ENCODE data around the gene TPH2.
A peak's percentile ranks its signal among the peaks of the same experiment; 100 is the strongest.

Gene TPH2

DNA sequence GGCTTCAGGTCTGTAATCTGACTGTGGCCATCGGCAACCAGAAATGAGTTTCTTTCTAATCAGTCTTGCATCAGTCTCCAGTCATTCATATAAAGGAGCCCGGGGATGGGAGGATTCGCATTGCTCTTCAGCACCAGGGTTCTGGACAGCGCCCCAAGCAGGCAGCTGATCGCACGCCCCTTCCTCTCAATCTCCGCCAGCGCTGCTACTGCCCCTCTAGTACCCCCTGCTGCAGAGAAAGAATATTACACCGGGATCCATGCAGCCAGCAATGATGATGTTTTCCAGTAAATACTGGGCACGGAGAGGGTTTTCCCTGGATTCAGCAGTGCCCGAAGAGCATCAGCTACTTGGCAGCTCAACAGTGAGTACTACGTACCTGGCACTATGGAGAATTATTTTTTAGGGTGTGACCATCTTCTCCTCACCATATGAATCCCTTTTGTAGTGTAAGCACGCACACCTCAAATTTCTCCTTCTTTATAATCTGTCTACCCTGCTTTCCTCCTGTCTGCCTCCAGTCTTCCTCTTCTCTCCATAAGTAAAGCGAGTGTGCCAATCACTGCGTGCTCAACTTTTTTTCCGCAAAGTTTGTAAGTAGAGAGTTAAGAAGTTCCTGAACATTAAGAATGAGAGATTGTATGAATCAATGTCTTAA lies at the start of gene TPH2:
Gene TPH2, plus strand, starts transcription at position 118 of the 658 bp plus-strand sequence. Its CDS starts 142 bp downstream, at position 260.
- DNase-seq: peak in 1 of 2 experiments; percentile 17

DNA sequence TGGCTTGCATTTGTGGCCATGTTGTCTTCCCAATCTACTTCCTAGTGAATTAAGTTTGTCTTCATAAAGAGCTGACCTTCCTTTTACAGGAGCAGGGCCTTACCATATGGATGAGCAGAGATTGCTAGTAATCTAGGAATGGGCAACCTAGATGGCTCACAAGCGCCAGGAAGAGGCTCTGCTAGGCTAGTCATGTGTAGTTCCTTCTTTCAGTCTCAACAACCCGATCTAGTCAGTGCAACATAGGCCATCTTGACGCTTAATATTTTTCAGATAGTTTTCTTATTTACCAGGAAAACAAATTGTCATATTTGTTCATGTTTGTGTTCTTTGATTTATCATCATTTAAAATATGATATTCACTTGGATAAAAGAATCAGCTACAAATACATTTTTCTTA lies 48.2 kb upstream of the TPH2 start:
- DNase-seq: no peak

DNA sequence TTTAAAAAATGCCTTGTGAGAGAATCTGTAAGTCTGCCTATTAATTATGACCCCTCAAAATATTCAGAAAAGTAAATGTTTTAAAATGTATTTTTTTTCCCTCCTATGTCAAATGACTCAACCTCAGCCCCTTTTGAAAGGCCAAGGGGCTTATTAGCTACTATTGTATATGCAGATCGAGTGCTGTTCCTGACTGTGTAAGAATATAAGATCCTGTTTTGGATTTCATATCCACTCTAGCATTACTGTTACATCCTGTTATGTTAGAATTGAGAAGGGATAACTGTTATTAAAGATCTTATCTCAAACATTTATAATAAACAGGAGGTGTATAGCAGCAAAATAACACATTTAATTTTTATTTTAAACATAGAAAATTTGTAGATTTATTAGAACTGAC lies 46.6 kb upstream of the TPH2 start:
- DNase-seq: no peak

DNA sequence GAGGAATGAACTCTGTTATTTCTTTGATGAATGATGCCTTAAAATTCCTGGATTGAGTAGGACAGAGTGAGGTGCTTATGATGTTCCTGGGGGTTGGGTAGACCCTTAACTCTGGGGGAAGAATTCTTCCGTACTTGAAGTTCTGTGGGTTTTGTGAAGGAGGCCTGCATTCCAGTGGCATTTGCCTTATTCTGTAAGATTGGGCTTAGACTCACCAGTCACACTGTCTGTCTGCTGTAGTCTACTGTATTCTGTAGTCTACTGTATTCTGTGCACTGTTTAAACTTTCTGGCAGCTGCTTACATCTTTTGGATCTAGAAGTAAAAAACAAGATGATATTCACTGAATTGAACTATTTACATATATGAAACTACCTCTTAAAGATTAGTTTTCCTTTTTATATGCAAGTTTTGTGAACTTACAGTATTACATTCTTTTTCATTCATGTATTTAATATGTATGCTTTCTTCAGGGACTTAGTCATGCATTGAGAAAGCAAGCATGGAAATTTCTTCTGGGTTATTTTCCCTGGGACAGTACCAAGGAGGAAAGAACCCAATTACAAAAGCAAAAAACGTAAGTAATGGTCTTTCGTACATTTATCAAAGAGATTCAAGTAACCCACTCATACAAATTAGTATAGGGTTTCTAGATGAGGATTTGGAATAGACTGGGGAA lies 42.3 kb upstream of the TPH2 start:
- DNase-seq: no peak

DNA sequence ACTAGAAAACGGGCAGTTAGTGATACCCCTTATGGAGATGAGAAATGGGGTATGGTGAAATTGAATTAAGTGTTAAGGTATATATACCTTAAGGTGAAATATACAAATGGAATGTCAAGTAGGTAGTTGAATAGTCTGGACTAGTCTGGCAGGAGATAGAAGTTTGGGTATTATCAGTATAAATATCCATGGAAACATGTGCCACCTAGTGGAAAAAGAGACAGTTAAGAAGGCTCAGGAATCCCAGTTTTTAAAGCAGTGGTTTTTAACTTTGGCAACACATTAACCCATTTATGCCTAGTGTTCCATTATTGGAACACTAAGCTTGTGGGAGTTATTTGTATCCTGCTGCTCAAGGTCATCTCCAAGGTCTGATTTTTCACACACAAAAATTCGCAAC lies 38.6 kb upstream of the TPH2 start:
- no peak for DNase-seq

DNA sequence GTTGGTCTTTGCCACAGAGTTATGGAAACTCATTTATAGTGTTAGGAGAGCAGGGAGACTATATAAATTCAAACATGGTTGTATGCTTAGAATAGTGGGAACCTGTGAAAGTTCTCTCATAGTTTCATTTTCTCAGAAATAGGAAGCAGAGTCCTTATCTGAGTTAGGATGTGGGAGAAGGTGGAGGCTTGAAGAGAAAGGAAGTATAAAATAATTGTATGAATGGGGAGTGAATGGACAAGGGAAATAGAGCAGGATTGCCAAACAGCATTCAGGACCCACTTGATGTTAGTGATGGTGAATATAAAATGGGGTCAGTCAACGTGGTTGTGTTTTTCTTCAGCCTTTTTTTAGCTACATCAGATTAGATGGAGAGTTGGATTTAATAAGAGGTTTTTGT lies 34.0 kb upstream of the TPH2 start:
- DNase-seq: no peak

DNA sequence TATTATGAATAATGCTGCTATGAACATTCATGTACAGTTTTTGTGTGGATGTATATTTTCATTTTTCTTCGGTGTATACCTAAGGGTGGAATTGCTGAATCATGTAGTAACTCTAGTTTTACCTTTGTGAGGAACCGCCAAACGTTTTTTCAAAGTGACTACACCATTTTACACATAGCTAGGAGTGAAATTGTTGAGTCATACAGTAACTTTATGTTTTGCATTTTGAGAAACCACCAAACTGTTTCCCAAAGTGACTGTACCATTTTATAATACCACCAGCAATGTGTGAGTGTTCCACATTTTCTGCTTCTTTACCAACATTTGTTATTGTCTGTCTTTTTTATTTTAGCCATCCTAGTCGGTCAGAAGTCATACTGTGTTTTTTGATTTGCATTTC lies 3.1 kb upstream of the TPH2 start:
- no peak for DNase-seq

DNA sequence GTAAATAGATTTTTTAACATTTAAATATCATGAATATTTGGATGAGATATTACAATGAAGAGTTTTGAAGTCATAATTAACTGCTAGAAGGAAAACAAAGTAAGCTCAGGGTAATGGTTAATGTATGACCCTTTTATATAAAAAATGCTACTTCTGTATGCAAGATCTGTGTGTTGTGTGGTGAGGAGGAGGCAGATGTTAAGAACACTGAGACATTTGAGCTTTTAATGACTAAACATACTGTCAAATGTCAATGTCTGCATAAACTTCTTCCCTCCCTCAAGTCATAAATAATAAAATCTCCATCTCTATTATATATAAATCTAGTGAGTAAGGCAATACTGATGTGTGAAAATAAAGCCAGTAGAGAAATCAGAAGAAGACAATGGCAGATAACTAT lies 1.4 kb downstream of the TPH2 start:
- no peak for DNase-seq

DNA sequence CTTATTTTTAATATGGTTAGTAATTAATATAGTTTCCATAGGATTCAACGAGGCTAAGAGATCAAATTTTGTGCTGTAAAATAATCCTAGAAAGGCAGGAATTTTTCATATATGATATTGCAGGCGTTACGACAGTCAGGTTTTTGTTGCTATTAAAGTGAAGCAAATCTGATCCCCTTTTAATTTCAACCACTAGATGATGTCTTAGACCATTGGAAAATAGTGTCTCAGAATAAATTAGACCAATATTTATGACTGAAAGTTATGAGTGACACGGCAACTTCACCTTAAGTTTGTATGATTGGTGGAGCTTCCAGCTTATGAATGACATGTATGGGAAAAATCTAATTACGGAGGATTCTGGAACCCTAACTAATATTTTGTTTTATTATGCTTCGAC lies 2.5 kb downstream of the TPH2 start:
- no peak for DNase-seq

DNA sequence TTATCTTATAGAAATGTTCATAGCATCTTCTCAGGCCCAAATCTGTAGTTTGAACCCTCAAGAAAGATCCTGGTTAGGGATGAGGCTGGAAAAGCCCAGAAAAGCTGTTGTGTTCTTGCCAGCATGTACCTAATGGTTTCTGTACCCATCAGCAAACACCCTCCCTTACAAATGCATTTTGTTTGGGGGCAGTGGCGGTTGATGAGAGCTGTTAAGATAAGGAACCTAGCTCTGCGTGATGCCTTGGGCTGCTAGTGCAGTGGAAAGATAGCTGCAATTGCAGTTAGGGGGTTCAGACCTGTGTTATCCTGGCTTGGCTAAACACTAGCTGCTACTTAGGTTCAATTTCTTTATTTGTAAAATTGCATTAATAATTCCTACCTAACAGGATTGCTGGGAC lies 3.6 kb downstream of the TPH2 start:
- DNase-seq: no peak

DNA sequence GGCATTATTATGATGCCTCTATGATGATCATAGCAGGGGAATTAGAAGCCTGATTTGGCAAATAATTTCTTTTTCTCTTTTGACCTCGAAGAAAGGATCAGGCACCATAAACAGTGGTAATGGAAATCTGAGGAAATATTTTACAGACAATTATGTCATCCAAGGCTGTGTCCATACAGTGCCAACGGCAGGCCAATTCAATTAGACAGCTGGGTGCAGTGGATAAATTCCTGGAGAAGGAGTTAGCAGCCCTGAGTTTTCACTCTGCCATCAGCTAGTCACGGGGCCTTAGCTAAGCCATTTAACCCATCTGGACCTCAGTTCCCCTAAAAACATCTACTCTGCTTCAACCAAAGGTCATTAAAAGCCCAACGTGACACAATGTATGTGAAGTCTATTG lies 4.1 kb downstream of the TPH2 start:
- no peak for DNase-seq

DNA sequence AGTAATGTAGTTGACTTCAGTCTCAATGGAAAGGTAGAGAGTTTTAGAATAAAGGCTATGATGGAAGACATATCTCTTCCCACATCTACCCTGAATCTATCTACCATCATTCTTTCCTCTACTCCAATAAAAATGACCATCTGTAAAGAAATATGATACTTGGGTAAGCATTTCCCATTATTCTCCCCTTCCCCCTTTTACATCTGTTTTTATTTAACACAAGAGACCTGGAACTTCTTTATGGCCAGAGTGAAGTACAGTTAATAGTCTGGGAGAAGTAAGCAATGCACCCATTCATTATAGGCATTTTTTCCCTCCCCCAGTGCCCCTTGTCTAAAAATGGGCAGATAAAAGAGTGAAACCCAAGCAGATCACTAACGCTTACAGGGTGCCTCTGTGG lies 6.5 kb downstream of the TPH2 start:
- no peak for DNase-seq

DNA sequence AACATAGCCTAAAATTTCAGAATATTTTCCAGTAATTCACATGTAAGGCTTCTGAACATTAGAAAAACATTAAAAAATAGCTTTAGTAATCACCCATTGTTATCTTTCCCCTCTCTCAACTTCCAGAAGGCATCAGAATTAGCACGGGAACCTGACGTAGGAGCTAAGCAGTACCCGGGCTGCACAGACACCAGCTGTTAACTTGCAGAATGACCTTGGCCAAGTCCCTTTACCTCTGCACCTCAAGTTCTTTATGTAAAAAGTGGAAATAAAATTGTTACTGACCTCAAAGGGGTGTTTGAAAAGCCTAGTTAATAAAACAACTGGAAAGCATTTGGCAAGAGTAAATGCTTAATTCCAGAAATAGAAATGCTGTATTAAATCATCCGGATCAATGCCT lies 7.2 kb downstream of the TPH2 start:
- DNase-seq: no peak

DNA sequence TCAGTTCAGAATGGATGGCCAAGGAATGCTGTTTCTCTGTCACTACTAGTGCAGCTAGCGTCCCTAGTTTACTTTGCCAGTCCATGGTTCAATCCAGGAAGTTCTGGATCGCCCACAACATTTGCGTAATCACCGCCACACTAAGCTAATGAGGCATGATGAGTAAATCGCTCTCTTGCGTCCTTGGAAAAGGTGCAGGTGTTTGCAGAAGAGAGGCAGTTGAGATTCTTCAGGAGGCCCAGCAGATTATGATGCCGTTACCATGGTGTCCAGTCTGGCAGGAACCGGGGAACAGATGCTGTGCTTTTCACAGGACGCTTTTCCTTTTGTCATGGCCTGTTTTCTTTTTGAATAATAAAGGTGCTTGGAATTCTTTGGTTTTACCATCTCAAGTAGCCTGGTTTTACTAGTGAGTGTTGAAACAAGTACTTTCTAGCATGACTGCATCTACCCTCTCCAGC lies 9.0 kb downstream of the TPH2 start:
- DNase-seq: no peak

DNA sequence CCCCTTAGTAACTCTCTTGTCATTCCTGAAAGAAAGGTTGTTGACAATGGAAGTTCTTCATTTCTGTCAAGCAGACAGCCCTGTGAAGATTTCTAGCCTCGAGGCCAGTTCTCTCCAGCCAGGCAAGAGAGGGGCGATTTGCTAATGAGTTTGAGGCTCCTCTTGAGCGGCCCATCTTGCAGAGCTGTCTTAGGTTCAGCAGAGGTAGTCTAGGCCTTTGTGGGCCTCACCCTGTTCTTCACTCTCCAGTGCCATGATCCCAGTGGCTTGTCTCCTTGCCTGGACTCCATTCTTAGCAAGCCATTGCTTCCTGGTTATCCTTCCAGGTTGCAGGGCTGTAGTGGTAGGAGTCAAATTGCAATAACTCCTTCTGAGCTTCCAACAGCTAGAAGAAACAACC lies 9.7 kb downstream of the TPH2 start:
- no peak for DNase-seq

DNA sequence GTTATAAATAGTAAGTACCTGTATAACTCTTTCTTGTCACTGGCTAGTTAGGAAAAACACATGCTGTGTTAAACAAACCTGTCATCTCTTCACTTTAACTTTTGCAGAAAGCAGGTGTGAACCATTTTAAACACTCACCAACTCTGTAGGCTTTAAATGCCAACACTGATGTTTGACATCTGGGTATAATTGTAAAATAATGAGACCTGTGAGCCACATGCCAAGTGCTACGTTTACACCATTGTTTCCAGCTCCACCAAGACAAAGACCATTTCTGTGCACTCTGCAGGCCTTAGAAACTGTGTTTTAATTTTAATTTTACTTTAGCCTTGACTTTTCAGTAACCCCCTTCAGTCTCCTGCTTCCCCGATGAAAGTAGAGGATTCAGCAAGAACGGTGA lies 11.0 kb downstream of the TPH2 start:
- DNase-seq: no peak

DNA sequence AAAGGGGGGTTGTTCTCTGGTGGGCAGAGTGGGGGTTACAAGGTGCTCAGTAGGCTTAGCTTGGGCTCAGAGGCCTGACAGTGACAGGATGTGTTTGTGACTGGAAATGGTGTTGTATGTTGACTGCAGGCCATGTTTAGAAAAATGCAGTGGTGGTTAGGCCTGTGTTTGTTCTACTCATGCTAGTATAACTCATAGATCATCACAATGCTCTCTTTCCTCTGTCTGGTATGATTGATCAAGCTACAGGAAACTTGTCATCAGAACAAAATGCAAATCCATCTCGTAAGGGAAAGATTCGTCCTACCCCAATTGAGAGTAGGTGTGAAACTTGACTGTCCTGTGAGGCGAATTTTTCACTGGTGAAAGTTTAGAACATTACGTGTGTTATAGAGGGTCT lies 11.8 kb downstream of the TPH2 start:
- no peak for DNase-seq

DNA sequence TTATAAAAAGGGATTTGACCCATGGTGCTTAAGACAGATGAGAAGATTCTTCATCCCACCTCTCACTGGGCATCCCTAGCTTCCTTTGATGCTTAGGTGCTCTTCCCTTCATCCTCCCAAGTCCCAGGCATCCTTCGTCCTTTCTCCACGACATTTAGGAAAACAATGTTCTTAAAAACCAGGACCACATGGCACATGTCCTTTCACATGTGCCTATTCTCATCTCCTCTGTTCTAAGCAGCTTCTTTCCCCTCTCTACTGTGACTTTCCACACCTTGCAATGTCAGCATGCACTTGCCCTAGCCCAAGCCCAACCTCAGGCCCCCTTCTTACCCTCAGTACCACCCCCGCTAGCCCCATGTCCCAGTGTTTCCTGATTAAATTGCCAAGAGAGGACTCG lies 12.2 kb downstream of the TPH2 start:
- DNase-seq: no peak

DNA sequence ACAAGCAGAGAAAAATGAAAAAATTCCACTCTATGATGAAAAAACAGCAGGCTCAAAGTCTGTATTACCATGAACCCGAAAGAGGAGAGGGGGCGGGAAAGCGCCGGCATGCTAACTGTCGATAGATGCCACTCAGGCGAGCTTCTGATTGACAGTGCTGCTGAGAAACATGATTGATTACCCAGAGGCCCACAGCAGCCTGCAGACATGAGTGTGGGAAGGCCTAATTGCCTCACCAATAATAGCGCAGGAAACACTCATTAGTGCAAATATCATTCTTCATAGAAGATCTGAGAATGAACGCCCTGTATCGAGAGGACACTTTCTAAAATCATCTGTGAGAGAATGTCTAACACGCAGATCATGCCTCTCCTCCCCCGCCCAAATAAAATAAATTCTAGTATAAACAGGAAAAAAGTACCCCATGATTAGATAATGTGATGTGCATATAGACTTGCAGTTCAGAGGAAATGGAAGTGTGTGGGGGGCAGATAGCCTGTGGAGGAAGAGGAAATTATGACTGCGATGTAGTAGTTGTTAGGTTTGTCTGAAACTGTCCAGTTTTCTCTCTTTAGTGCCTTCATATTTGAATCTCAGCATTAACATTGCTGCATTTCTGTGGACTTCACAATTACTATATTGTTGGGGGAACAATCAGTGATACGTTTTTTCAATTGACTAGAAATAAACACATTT lies 15.6 kb downstream of the TPH2 start:
- no peak for DNase-seq

DNA sequence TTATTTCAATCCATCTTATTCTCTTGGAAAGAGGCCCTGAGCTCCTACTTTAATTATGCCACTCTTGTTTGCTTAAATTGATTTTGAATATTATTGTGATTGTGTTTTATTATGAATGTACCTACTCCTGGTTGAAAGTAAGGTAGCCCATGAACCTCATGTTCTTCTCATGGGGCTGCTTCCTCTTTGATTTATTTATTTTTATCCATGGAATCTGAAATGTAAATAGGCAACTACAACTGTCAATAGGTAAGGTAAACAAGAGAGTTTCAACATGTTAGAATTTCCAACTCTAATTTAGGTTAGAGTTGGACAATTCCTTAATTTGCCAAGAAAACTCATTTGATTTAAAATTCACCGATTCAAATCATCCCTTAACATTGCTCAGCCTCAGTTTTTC lies 16.2 kb downstream of the TPH2 start:
- DNase-seq: no peak

DNA sequence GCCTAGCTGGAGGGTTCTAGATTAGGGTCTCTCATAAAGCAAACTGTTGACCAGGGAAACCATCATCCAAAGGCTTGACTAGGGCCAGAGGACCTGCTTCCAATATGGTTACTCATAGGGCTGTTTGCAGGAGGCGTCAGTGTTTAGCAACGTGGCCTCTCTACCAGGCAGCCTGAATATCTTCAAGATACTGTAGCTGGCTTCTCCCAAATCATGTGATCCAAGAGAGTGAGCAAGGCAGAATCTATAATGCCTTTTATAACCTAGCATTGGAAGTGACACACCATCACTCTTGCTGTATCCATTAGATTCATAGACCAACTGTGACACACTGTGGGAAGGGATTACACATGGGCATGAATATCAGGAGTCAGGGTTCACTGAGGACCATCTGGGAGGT lies 17.3 kb downstream of the TPH2 start:
- no peak for DNase-seq

DNA sequence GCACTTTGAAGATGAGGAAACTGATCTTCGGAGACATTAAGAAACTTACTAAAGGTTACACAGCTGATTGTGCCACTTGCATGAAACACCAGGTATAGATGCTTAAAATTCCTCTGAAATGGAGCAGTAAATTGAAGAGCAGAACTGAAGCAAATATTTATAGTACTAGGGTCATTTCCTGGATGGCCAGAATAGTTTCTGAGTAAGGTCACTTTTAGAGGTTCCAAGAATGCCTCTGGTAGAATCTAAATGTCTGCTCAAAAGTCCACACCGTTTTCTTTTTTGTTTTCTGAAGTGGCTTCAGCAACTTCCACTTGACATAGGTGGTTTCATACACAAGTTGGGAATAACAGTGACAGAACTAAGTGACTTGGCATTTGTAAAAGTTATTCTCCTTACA lies 19.4 kb downstream of the TPH2 start:
- DNase-seq: no peak

DNA sequence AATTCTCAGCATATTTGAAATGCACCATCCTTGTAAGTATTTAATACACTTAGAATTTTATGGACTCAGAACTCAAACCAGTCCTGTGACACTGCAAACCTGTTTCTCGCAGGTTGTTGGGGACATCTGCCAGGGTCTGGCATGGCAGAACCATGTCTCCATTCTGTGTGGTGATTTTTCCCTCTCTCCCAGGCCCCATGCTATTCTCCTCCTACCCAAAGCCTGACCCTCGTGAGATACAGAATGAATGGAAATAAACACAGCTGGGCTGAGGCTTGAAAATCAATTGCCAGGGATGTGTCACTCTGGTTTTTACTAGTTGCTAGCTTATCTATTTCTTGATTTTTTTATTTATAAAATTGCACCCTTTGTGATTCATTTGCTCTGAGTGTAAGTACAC lies 19.8 kb downstream of the TPH2 start:
- DNase-seq: no peak

DNA sequence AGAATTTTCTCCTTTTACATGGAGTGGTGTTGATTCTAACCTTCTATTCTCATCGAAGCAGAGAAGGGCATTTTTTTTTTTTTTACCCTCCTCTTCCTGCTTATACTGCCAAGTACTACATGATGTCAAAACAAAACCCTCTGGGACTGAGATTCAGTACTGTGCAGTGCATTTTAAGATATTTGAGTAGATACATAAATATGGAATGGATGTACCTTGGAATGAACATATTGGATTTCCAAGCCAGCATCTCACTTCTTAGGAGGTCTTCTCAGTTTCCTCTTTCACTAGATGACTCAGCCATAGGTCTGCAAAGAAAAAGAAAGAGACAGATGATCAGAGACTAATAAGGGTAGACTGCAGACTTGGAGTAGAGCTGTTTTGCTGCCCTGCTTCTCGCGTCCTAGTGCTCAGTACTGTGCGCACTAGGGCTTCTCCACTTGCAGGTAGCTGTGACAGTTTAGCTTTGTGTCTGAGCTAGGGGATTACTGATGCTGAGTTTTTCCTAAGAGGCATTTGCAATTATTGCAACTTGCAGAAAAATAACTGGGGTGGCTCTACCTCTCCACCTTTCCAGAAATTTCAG lies 20.4 kb downstream of the TPH2 start:
- DNase-seq: no peak
